CD14-positive monocyte (primary cell): ENCODE results near the gene PIK3CD. TPM values are rescaled to one million over a fixed set of nuclear protein-coding genes. Genes with fewer than 3 reads are reported as not detected.
A peak's percentile ranks its signal among the peaks of the same experiment; 100 is the strongest.

Source experiments
- DNase-seq, 3 donors: peaks; one replicate each; pipeline ENCODE4 v3.0.0-alpha.2; 2011 to 2022
- H2AFZ ChIP-seq: 2 replicates; pipeline ENCODE4 v1.6.0; 2012; ENCODE audit warnings: mild to moderate bottlenecking, low read depth, low read length, inconsistent platforms; ENCODE audit not compliant: insufficient read depth, poor library complexity, severe bottlenecking
- H3K27ac ChIP-seq, 2 donors: 1 replicate in 1 of 2; 2 replicates in 1 of 2; pipeline ENCODE4 v1.5.1; 2012 to 2013; ENCODE audit warnings: low read length in 2 of 2, control low read depth in 1 of 2, inconsistent platforms in 1 of 2, low read depth in 1 of 2, mild to moderate bottlenecking in 1 of 2
- H3K27me3 ChIP-seq, 2 donors: one replicate each; pipeline versions ENCODE4 v1.6.0 to v1.6.1; 2011 to 2013; ENCODE audit warnings: low read length in 2 of 2; ENCODE audit not compliant: control insufficient read depth in 2 of 2, insufficient read depth in 2 of 2
- H3K36me3 ChIP-seq, 2 donors: replicated peaks in 1 of 2; 1 replicate in 1 of 2; 2 replicates in 1 of 2; pipeline versions ENCODE4 v1.5.1 to v1.6.1; 2012 to 2013; ENCODE audit warnings: low read length in 2 of 2, control low read depth in 1 of 2, inconsistent platforms in 1 of 2, mild to moderate bottlenecking in 1 of 2; ENCODE audit not compliant: insufficient read depth in 2 of 2, control insufficient read depth in 1 of 2
- H3K4me1 ChIP-seq, 2 donors: 1 replicate in 1 of 2; 2 replicates in 1 of 2; pipeline versions ENCODE4 v1.5.1 to v1.6.1; 2012 to 2013; ENCODE audit warnings: low read length in 2 of 2, control low read depth in 1 of 2, inconsistent platforms in 1 of 2, mild to moderate bottlenecking in 1 of 2, moderate library complexity in 1 of 2; ENCODE audit not compliant: insufficient read depth in 2 of 2, control insufficient read depth in 1 of 2
- H3K4me2 ChIP-seq: replicated peaks from 2 replicates; pipeline ENCODE3; 2012; ENCODE audit warnings: low read length, moderate library complexity, mild to moderate bottlenecking; ENCODE audit not compliant: poor library complexity, severe bottlenecking; ENCODE audit errors: extremely low read depth
- H3K4me3 ChIP-seq, 3 experiments: fragments of 200-600 bp in 1 of 3; sonication (generic) in 1 of 3; replicated peaks in 1 of 3; 1 replicate in 2 of 3; 2 replicates in 1 of 3; pipeline ENCODE4 v1.5.1; 2011 to 2013; ENCODE audit warnings: low read length in 3 of 3, mild to moderate bottlenecking in 3 of 3, control low read depth in 2 of 3, low read depth in 2 of 3, inconsistent platforms in 1 of 3, moderate library complexity in 1 of 3
- H3K79me2 ChIP-seq: 2 replicates; pipeline ENCODE4 v1.6.0; 2012; ENCODE audit warnings: mild to moderate bottlenecking, control low read depth, inconsistent platforms, low read length, moderate library complexity; ENCODE audit not compliant: insufficient read depth
- H3K9ac ChIP-seq: 2 replicates; pipeline ENCODE4 v1.6.0; 2017; ENCODE audit warnings: low read length, mild to moderate bottlenecking; ENCODE audit not compliant: insufficient read depth, poor library complexity, severe bottlenecking
- H3K9me3 ChIP-seq, 2 donors: replicated peaks in 1 of 2; 1 replicate in 1 of 2; 2 replicates in 1 of 2; pipeline versions ENCODE4 v1.5.1 to v1.6.1; 2012 to 2013; ENCODE audit warnings: low read length in 2 of 2, control low read depth in 1 of 2; ENCODE audit not compliant: control insufficient read depth in 1 of 2, insufficient read depth in 1 of 2
- H4K20me1 ChIP-seq: 2 replicates; pipeline ENCODE4 v1.6.0; 2012; ENCODE audit warnings: mild to moderate bottlenecking, low read length, control low read depth, moderate library complexity; ENCODE audit not compliant: insufficient read depth
- H3K27ac Mint-ChIP-seq, 7 donors: one replicate each; pipeline ENCODE4 v1.8.0; 2020; ENCODE audit warnings: mild to moderate bottlenecking in 7 of 7, mixed read lengths in 7 of 7, moderate library complexity in 6 of 7, inconsistent platforms in 2 of 7
- H3K27me3 Mint-ChIP-seq, 3 donors: one replicate each; pipeline ENCODE4 v1.8.0; 2021 to 2022; ENCODE audit warnings: low read depth in 3 of 3, mild to moderate bottlenecking in 3 of 3, mixed read lengths in 3 of 3, moderate library complexity in 3 of 3, inconsistent platforms in 1 of 3
- H3K36me3 Mint-ChIP-seq, 2 donors: one replicate each; pipeline ENCODE4 v1.8.0; 2020; ENCODE audit warnings: mixed read lengths in 2 of 2, inconsistent platforms in 1 of 2, mild to moderate bottlenecking in 1 of 2
- H3K4me1 Mint-ChIP-seq: one replicate; pipeline ENCODE4 v1.8.0; 2020; ENCODE audit warnings: mild to moderate bottlenecking, mixed read lengths
- H3K4me3 Mint-ChIP-seq, 2 donors: one replicate each; pipeline ENCODE4 v1.8.0; 2020; ENCODE audit warnings: mild to moderate bottlenecking in 2 of 2, mixed read lengths in 2 of 2, moderate library complexity in 1 of 2
- H3K9me3 Mint-ChIP-seq, 7 donors: one replicate each; pipeline ENCODE4 v1.8.0; 2020 to 2022; ENCODE audit warnings: mixed read lengths in 7 of 7, mild to moderate bottlenecking in 6 of 7, moderate library complexity in 6 of 7, inconsistent platforms in 2 of 7
- CTCF ChIP-seq: fragments of 200-600 bp; IDR thresholded peaks from one replicate; pipeline ENCODE4 v1.8.0; 2022; ENCODE audit warnings: antibody characterized with exemption, mild to moderate bottlenecking
- WGBS: methylation state at CpG from one replicate; pipeline ENCODE4 v1.1.5; 2013; ENCODE audit warnings: missing lambda C conversion rate; ENCODE audit not compliant: insufficient coverage; 5-methylcytosine and 5-hydroxymethylcytosine counted together
- intact Hi-C, 2 donors: fragments of 100-400 bp; cut with micrococcal nuclease; formaldehyde crosslinking; loops; one replicate each; pipeline versions ENCODE4 v1.15.0 to v1.15.1; 2023
- polyA plus RNA-seq, 3 donors: library from polyadenylated mRNA; depleted of rRNA in 1 of 3; unstranded in 2 of 3; stranded (reverse) in 1 of 3; fragments of 300-500 nt in 2 of 3; fragments of >200 nt in 1 of 3; fragmentation: Illumina TruSeq in 2 of 3; gene quantifications; 1 replicate in 2 of 3; 2 replicates in 1 of 3; pipeline ENCODE4 v1.2.3, GENCODE V29; 2012 to 2021

The PIK3CD gene
- polyA plus RNA-seq, 3 donors = 33.2 to 120 (median 52.2) TPM

GRCh38 chr1:9687120-9687873 lies 35.8 kb downstream of the PIK3CD start:
- no peaks in the 10 kb centered on the region for H3K9me3 ChIP-seq
- peak overlapping the region; percentile 23 to 93 (median 76) for H3K27ac Mint-ChIP-seq
- intact Hi-C loops = loop anchor here (5.0 to 10.0 kb wide), 3 partner anchors 35 to 218 kb away; partner anchors contain the start of gene PIK3CD (in 2 of the 2)
- peaks cover 0 to 1% (median 0%) of the 10 kb centered on the region in 7 donors for H3K9me3 Mint-ChIP-seq
- peaks cover 78 to 92% of the 10 kb centered on the region in 2 donors for H3K4me1 ChIP-seq
- no peak for TF ChIP-seq CTCF
- peaks cover 99% of the 10 kb centered on the region for H4K20me1 ChIP-seq
- DNase-seq = peak; percentile 90 to 94 (median 90)
- H3K4me1 Mint-ChIP-seq = peaks cover 82% of the 10 kb centered on the region
- 2% methylated on average over 19 of the region's 42 CpGs for whole genome bisulfite sequencing
- no peaks in the 10 kb centered on the region for H3K27me3 ChIP-seq
- H3K4me2 ChIP-seq = peak overlapping the region; percentile 86
- peaks cover 99% of the 10 kb centered on the region for H3K79me2 ChIP-seq
- H3K36me3 Mint-ChIP-seq = peaks cover 20 to 27% of the 10 kb centered on the region in 2 donors
- peaks cover 0 to 3% (median 0%) of the 10 kb centered on the region in 3 donors for H3K27me3 Mint-ChIP-seq
- peak overlapping the region; percentile 72 to 84 for H3K4me3 Mint-ChIP-seq
- H3K36me3 ChIP-seq = peaks cover 15 to 21% of the 10 kb centered on the region in 2 donors
- peak overlapping the region; percentile 13 to 75 (median 30) for H3K4me3 ChIP-seq
- H3K9ac ChIP-seq = peak overlapping the region; percentile 56
- H3K27ac ChIP-seq = peak overlapping the region; percentile 10 to 78
- H2AFZ ChIP-seq = no peak overlapping the region

- H3K9me3 Mint-ChIP-seq = peaks cover 0 to 1% (median 0%) of the 10 kb centered on the region in 7 donors
- H3K36me3 ChIP-seq = peaks cover 19 to 21% of the 10 kb centered on the region in 2 donors
- H3K27ac Mint-ChIP-seq = peak overlapping the region in 5 of 7 donors; percentile 25 to 76 (median 73)
- no peaks in the 10 kb centered on the region for H3K27me3 ChIP-seq
- peaks cover 98% of the 10 kb centered on the region for H3K79me2 ChIP-seq
- 35% methylated on average over 22 of the region's 34 CpGs for WGBS
- H3K27ac ChIP-seq = peak overlapping the region in 1 of 2 donors; percentile 78
- peaks cover 0 to 3% (median 0%) of the 10 kb centered on the region in 3 donors for H3K27me3 Mint-ChIP-seq
- TF ChIP-seq CTCF = no peak
- peaks cover 25 to 33% of the 10 kb centered on the region in 2 donors for H3K36me3 Mint-ChIP-seq
- peaks cover 74 to 86% of the 10 kb centered on the region in 2 donors for H3K4me1 ChIP-seq
- intact Hi-C loops = loop anchor here (5.0 to 10.0 kb wide), 3 partner anchors 36 to 217 kb away; partner anchors contain the start of gene PIK3CD (in 2 of the 2)
- H3K9me3 ChIP-seq = no peaks in the 10 kb centered on the region
- no peak overlapping the region for H2AFZ ChIP-seq
- H3K9ac ChIP-seq = peak overlapping the region; percentile 56
- peak overlapping the region; percentile 86 for H3K4me2 ChIP-seq
- peak overlapping the region; percentile 72 to 84 for H3K4me3 Mint-ChIP-seq
- H4K20me1 ChIP-seq = peaks cover 98% of the 10 kb centered on the region
- peaks cover 77% of the 10 kb centered on the region for H3K4me1 Mint-ChIP-seq
- H3K4me3 ChIP-seq = peak overlapping the region; percentile 13 to 75 (median 30)
- DNase-seq = no peak
These were observed 36.5 kb downstream of the PIK3CD start for GRCh38 chr1:9687874-9688582.
